GM12801 (cell line): ENCODE data around the gene PIK3R3.

Experiments used
- CTCF ChIP-seq: IDR thresholded peaks from one replicate; pipeline ENCODE4 v1.5.1; 2011; ENCODE audit warnings: control low read depth; ENCODE audit not compliant: insufficient read length; ENCODE audit errors: extremely low read depth

PIK3R3 gene

GRCh38 chr1:46174448-46175231 lies 42.2 kb upstream of the PIK3R3 start, which contains the start of gene TSPAN1:
Gene TSPAN1, plus strand, starts transcription at chr1:46175087. Its CDS starts 6,021 bp downstream, at chr1:46181108.
- TF ChIP-seq CTCF, result no peak

GRCh38 chr1:46173361-46173856 lies 41.0 kb upstream of the PIK3R3 start:
- no peak for TF ChIP-seq CTCF

- no peak for TF ChIP-seq CTCF
Observed at GRCh38 chr1:46172321-46172720, 39.9 kb upstream of the PIK3R3 start.

GRCh38 chr1:46171871-46172270 lies 39.4 kb upstream of the PIK3R3 start:
- no peak for TF ChIP-seq CTCF

GRCh38 chr1:46171351-46171750 lies 38.9 kb upstream of the PIK3R3 start:
- TF ChIP-seq CTCF, result no peak

GRCh38 chr1:46169811-46170454 lies 37.5 kb upstream of the PIK3R3 start:
- no peak for TF ChIP-seq CTCF

- TF ChIP-seq CTCF, result no peak
Observed at GRCh38 chr1:46168477-46168876, 36.0 kb upstream of the PIK3R3 start.
